Lower lobe of right lung (tissue), 2 donors: ENCODE measurements around the gene FBN3. TPM values are rescaled to one million over a fixed set of nuclear protein-coding genes. Genes with fewer than 3 reads are reported as not detected.

ENCODE experiments used
- ATAC-seq, 2 donors: fragments of 200-7000 bp; cut with Tn5 transposase; one replicate each; pipeline ENCODE4 v1.9.1; 2020 to 2022; ENCODE audit warnings: mild to moderate bottlenecking in 2 of 2, moderate library complexity in 2 of 2
- DNase-seq: peaks from one replicate; pipeline ENCODE4 v3.0.0-alpha.2; 2020
- H3K27ac ChIP-seq: fragments of 200-600 bp; one replicate; pipeline ENCODE4 v1.8.0; 2022
- H3K27me3 ChIP-seq: fragments of 200-600 bp; one replicate; pipeline ENCODE4 v1.8.0; 2022; ENCODE audit warnings: low read depth
- H3K36me3 ChIP-seq: fragments of 200-600 bp; one replicate; pipeline ENCODE4 v1.8.0; 2022; ENCODE audit warnings: mild to moderate bottlenecking
- H3K4me1 ChIP-seq: fragments of 200-600 bp; one replicate; pipeline ENCODE4 v1.8.0; 2022
- H3K4me3 ChIP-seq: fragments of 200-600 bp; one replicate; pipeline ENCODE4 v1.8.0; 2022; ENCODE audit warnings: mild to moderate bottlenecking
- H3K9me3 ChIP-seq: fragments of 200-600 bp; one replicate; pipeline ENCODE4 v1.8.0; 2022
- intact Hi-C: fragments of 100-400 bp; cut with DNase I; formaldehyde crosslinking; loops from one replicate; pipeline ENCODE4 v1.11.0; 2022
- total RNA-seq: library from RNA; stranded (reverse); fragmentation: NEBNext Ultra II Directional; extraction: Animal tissue kit (Norgen Biotek cat#: 25700); gene quantifications from one replicate; pipeline ENCODE4 v1.2.1, GENCODE V29; 2021
- TF ChIP-seq, protein P1 (sequence below): fragments of 200-600 bp; IDR thresholded peaks from one replicate; pipeline ENCODE4 v1.8.0; 2022; ENCODE audit warnings: antibody characterized with exemption, mild to moderate bottlenecking
- donor health status: DM: no; HTN: yes; CAD: no; lungs with severe emphysema.

The FBN3 gene
- total RNA-seq, 1 donor from 2014 or later = 7.0 TPM

- TF ChIP-seq, protein P1, sequence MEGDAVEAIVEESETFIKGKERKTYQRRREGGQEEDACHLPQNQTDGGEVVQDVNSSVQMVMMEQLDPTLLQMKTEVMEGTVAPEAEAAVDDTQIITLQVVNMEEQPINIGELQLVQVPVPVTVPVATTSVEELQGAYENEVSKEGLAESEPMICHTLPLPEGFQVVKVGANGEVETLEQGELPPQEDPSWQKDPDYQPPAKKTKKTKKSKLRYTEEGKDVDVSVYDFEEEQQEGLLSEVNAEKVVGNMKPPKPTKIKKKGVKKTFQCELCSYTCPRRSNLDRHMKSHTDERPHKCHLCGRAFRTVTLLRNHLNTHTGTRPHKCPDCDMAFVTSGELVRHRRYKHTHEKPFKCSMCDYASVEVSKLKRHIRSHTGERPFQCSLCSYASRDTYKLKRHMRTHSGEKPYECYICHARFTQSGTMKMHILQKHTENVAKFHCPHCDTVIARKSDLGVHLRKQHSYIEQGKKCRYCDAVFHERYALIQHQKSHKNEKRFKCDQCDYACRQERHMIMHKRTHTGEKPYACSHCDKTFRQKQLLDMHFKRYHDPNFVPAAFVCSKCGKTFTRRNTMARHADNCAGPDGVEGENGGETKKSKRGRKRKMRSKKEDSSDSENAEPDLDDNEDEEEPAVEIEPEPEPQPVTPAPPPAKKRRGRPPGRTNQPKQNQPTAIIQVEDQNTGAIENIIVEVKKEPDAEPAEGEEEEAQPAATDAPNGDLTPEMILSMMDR = no peak
- H3K9me3 ChIP-seq = no peaks in the 10 kb centered on the region
- H3K4me1 ChIP-seq = peaks cover 28% of the 10 kb centered on the region
- H3K4me3 ChIP-seq = no peak overlapping the region
- DNase-seq (no peak), ATAC-seq (no peak)
- peaks cover 41% of the 10 kb centered on the region for H3K27me3 ChIP-seq
- H3K36me3 ChIP-seq = no peaks in the 10 kb centered on the region
- intact Hi-C loops = no loop called here
- H3K27ac ChIP-seq = no peak overlapping the region
Observed at GRCh38 chr19:8151767-8152035, 2.3 kb upstream of the FBN3 start.

- DNase-seq = no peak
- ATAC-seq = no peak
- TF ChIP-seq, protein P1 = no peak
- H3K4me3 ChIP-seq = no peak overlapping the region
- intact Hi-C loops = no loop called here
- H3K9me3 ChIP-seq = no peaks in the 10 kb centered on the region
- peaks cover 42% of the 10 kb centered on the region for H3K27me3 ChIP-seq
- H3K36me3 ChIP-seq = no peaks in the 10 kb centered on the region
- H3K27ac ChIP-seq = no peak overlapping the region
- H3K4me1 ChIP-seq = peaks cover 28% of the 10 kb centered on the region
Observed at GRCh38 chr19:8150998-8151766, 1.8 kb upstream of the FBN3 start.

GRCh38 chr19:8150178-8150865 lies 930 bp upstream of the FBN3 start:
- Histone ChIP-seq H3K27me3 (peaks cover 47% of the 10 kb centered on the region), H3K4me1 (peaks cover 28% of the 10 kb centered on the region), H3K27ac (no peak overlapping the region), H3K9me3 (no peaks in the 10 kb centered on the region), H3K4me3 (no peak overlapping the region), H3K36me3 (no peaks in the 10 kb centered on the region)
- no peak for ATAC-seq
- intact Hi-C loops = no loop called here
- DNase-seq = no peak
- TF ChIP-seq, protein P1 = no peak

DNA sequence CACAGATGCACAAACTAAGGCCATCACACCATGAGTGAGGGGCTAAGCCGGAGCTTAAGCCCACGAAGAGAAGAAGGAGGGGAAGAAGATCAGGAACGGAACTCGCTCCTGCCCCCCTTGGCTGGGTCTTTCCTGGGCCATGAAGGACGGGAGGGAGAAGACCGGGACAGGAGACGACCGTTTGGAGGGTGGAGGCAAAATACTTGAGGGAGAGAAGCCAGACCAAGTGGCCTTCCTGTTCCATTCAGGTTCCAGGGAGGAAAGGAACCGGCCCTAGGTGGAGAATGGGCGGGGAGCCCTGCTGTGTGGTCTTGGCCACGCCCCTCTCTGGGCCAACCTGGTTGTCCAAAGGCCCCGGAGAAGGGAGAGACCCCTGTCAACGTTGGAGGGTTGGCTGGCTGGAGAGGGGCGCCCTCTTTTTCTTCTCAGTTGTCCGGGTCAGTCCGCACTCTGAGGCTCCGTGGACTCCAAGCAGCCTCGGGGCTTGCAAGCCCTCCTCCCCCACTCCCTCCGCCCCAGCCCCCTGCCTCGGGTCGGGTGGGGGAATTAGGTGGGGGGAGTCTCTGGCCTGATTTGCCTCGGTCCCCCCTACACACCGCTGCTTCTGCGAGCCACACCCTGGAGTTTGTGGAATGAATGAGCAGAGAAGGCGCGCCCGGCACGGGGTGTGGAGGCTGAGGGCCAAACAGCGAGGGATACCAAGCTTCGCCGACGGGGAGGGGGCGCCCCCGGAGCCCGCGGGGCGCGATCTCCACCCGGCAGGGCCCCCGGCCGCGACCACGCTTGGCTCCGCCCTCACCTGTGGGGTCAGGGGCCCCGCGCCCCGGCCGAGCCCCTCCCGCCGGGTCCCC lies 757 bp downstream of the FBN3 start:
- Histone ChIP-seq H3K36me3 (no peaks in the 10 kb centered on the region), H3K9me3 (no peaks in the 10 kb centered on the region), H3K27me3 (peaks cover 47% of the 10 kb centered on the region), H3K4me1 (peaks cover 15% of the 10 kb centered on the region), H3K27ac (no peak overlapping the region), H3K4me3 (peak overlapping the region; percentile 42)
- TF ChIP-seq, protein P1 = no peak
- DNase-seq (peak; percentile 58), ATAC-seq (peak; percentile 61 to 74)
- intact Hi-C loops = no loop called here

- Histone ChIP-seq H3K27ac (no peak overlapping the region), H3K9me3 (no peaks in the 10 kb centered on the region), H3K36me3 (no peaks in the 10 kb centered on the region), H3K27me3 (peaks cover 47% of the 10 kb centered on the region), H3K4me1 (peaks cover 15% of the 10 kb centered on the region), H3K4me3 (peak overlapping the region; percentile 42)
- TF ChIP-seq, protein P1 = no peak
- intact Hi-C loops = no loop called here
- DNase-seq = no peak
- no peak for ATAC-seq
Observed at GRCh38 chr19:8148088-8148409, 1.3 kb downstream of the FBN3 start.
